Coronary artery (tissue), 2 donors: ENCODE measurements around the gene FAM221A.

Source experiments
- DNase-seq: peaks from one replicate; pipeline ENCODE4 v3.0.0-alpha.2; 2017; ENCODE audit warnings: low spot score
- H3K27ac ChIP-seq, 2 donors: fragments of 200-600 bp; sonication (generic); one replicate each; pipeline ENCODE4 v1.5.1; 2016 to 2019
- H3K4me3 ChIP-seq: fragments of 200-600 bp; sonication (generic); 2 replicates; pipeline ENCODE4 v1.5.1; 2016; ENCODE audit warnings: mild to moderate bottlenecking, moderate library complexity
- TF ChIP-seq, protein P1 (sequence below): fragments of 200-600 bp; sonication (generic); IDR thresholded peaks from one replicate; pipeline ENCODE4 v1.5.1; 2019; ENCODE audit warnings: antibody characterized with exemption

FAM221A gene

DNA sequence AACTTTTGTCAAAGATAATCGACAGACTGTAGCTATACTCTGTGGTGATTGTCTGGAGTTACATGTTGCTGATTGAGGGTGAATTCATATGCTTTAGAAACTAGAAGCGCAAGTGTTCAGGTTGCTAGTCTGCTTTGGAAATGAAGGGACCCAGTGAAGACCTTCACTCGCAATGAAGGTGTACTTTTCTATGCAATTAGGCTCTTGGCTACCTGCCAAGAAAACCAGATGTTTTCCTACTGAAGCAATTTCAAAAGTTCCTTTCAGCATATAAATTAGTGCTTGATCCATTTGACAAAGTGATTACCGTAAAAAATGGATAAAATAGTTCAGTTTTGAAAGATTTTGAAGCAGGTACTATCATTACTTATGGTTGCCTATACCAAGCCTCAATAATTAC is 20.0 kb downstream of the FAM221A start:
- no peak for DNase-seq
- TF ChIP-seq, protein P1, sequence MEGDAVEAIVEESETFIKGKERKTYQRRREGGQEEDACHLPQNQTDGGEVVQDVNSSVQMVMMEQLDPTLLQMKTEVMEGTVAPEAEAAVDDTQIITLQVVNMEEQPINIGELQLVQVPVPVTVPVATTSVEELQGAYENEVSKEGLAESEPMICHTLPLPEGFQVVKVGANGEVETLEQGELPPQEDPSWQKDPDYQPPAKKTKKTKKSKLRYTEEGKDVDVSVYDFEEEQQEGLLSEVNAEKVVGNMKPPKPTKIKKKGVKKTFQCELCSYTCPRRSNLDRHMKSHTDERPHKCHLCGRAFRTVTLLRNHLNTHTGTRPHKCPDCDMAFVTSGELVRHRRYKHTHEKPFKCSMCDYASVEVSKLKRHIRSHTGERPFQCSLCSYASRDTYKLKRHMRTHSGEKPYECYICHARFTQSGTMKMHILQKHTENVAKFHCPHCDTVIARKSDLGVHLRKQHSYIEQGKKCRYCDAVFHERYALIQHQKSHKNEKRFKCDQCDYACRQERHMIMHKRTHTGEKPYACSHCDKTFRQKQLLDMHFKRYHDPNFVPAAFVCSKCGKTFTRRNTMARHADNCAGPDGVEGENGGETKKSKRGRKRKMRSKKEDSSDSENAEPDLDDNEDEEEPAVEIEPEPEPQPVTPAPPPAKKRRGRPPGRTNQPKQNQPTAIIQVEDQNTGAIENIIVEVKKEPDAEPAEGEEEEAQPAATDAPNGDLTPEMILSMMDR, result no peak
- H3K27ac ChIP-seq, result no peak overlapping the region
- H3K4me3 ChIP-seq, result no peak overlapping the region

DNA sequence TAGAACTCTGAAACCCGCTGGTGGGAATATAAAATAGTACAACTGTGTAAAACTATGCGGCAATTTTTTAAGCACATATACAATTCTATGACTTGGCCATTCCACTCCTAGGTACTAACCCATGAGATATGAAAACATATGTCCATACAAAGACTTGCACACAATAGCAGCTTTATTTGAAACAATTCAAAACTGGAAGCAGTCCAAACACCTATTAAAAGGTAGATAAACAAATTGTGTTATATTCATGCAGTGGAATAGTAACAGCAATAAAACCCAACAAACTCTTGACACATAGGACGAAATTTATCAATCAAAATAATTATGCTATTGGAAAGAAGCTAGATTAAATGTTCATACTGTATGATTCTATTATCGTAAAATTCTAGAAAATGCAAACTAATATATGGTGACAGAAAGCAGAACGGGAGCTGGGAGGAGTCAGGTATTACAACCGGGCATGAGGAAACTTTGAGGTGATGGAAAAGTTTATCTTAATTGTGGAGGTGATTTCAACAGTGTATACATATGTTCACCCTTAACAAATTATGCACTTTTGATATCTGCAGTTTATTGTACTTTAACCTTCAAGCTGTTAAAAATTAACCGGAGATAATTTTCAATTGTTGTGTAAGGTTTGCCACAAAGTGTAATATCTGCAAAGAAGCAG is 29.2 kb downstream of the FAM221A start:
- Histone ChIP-seq H3K27ac (no peak overlapping the region), H3K4me3 (no peak overlapping the region)
- DNase-seq, result no peak
- TF ChIP-seq, protein P1, result no peak

GRCh38 chr7:23710000-23710399 is 30.0 kb downstream of the FAM221A start, which contains the start of gene STK31:
TSS of gene STK31 (plus strand) at chr7:23710219. CDS start at chr7:23710286, 67 bp downstream.
- Histone ChIP-seq H3K4me3 (no peak within 1 kb of the TSS), H3K27ac (no peak within 1 kb of the TSS)
- DNase-seq, result no peak
- TF ChIP-seq, protein P1, result no peak

DNA sequence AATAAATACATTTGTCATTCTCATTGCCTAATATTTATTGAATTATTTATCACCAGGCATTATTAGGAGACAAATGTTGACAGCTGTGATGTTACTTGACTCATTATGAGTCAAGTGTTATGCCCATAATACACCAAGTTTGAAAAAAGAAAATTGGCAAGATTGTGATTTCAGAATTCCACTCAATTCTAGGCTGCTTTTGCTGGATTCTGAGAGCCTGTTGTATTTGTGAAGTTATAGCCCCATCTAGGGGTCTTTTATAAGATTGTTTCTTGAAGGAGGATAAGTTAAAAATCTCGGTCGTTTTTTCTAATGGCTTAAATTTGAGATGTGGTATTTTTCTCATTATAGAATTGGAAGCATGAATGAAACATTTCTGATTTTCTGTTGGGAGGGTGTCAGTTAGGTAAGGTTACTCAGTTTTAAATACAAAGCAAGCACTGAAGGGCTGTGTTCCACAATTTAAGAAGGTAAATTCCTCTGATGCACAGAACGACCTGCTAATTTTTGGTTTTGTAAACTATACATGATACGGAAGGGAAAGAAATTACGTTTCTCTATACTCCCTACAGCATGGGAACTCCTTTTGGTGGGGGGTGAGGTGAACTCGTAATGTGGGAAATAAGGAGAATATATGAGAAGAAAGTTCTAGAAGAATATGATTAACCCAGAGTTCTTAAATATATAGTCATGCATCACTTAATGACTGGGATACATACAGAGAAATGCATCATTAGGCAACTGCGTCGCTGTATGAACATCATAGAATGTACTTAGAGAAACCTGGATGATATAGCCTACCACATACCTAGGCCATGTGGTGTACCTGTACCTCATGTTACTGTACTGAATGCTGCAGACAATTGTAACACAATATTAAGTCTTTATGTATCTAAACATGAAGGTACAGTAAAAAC is 32.6 kb downstream of the FAM221A start:
- H3K4me3 ChIP-seq, result no peak overlapping the region
- TF ChIP-seq, protein P1, result peak; percentile 26
- H3K27ac ChIP-seq, result no peak overlapping the region
- no peak for DNase-seq

DNA sequence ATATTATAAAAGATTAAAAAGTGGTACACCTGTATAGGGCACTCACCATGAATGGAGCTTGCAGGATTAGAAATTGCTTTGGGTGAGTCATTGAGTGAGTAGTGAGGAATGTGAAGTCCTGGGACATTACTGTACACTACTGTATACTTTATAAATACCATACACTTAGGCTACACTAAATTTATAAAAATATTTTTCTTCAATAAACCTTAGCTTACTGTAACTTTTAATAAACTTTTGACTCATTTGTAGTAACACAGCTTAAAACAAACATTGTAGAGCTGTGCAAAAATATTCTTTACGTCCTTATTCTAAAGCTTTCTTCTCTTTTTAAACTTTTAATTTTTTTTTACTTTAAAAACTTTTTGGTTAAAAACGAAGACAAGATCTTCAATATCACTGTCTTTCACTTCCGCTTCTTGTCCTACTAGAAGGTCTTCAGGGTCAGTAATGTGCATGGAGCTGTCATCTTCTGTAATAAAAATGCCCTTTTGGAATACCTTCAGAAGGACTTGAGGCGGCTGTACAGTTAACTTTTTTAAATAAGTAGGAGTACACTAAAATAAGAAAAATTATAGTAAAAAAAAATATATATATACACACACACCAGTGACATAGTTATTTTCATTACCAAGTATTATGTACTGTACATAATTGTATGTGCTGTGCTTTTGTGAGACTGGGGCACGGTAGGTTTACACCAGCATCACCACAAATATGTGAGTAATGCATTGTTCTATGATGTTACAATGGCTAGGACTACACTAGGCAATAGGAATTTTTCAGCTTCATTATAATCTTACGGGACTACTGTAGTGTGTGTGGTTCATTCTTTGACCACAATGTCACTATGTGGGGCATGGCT is 33.5 kb downstream of the FAM221A start:
- Histone ChIP-seq H3K4me3 (no peak overlapping the region), H3K27ac (no peak overlapping the region)
- DNase-seq, result no peak
- TF ChIP-seq, protein P1, result no peak

DNA sequence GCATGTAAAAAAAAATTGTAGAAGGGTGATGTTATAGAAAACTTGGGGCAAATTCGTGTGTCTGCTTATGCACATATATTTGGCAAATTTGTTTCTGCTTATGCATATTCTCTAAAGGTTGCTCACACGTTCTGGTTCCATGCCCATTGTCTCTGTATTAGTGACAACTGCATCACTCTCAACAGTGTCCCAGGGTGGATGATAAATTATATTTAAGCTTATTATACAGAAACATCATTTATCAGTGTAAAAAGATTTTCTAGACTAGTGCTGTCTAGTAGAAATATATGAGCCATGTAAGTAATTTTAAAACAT is 34.1 kb downstream of the FAM221A start:
- no peak for DNase-seq
- TF ChIP-seq, protein P1, result no peak
- Histone ChIP-seq H3K4me3 (no peak overlapping the region), H3K27ac (no peak overlapping the region)
